Measurements from ENCODE around the gene AQP10.
"Not testable (repeated sequence)": the region's sequence is repeated elsewhere in the genome, so short reads cannot be mapped to it uniquely, and the experiment has no call there.

The AQP10 gene

GRCh38 chr1:154344977-154345837, 24.3 kb downstream of the AQP10 start:
- DNase-seq (ENCODE audit: low read depth in 2 of 2) = peak; percentile 72 to 74

- DNase-seq (ENCODE audit: low read depth in 2 of 2) = no peak
These were observed 25.5 kb downstream of the AQP10 start for GRCh38 chr1:154346276-154346917.

GRCh38 chr1:154347961-154348360, 27.1 kb downstream of the AQP10 start:
- no peak for DNase-seq (ENCODE audit: low read depth in 2 of 2)

GRCh38 chr1:154348429-154349076, 27.7 kb downstream of the AQP10 start:
- DNase-seq (ENCODE audit: low read depth in 2 of 2) = no peak

GRCh38 chr1:154349121-154349520, 28.2 kb downstream of the AQP10 start:
- DNase-seq (ENCODE audit: low read depth in 2 of 2) = no peak

- DNase-seq (ENCODE audit: low read depth in 2 of 2) = no peak
These were observed 29.5 kb downstream of the AQP10 start for GRCh38 chr1:154350383-154350782.

- DNase-seq (ENCODE audit: low read depth in 2 of 2) = no peak
These were observed 30.6 kb downstream of the AQP10 start for GRCh38 chr1:154351363-154352068.

- no peak for DNase-seq (ENCODE audit: low read depth in 2 of 2)
These were observed 31.3 kb downstream of the AQP10 start for GRCh38 chr1:154352245-154352580.

- DNase-seq (ENCODE audit: low read depth in 2 of 2) = no peak
These were observed 31.9 kb downstream of the AQP10 start for GRCh38 chr1:154352581-154353459.

GRCh38 chr1:154353460-154353904, 32.6 kb downstream of the AQP10 start:
- DNase-seq (ENCODE audit: low read depth in 2 of 2) = no peak

- no peak for DNase-seq (ENCODE audit: low read depth in 2 of 2)
These were observed 33.1 kb downstream of the AQP10 start for GRCh38 chr1:154353966-154354365.

GRCh38 chr1:154358519-154358918, 37.6 kb downstream of the AQP10 start:
- no peak for DNase-seq (ENCODE audit: low read depth in 2 of 2)

- DNase-seq (ENCODE audit: low read depth in 2 of 2) = no peak
These were observed 39.4 kb downstream of the AQP10 start for GRCh38 chr1:154360288-154360687.

GRCh38 chr1:154360881-154361280, 40.0 kb downstream of the AQP10 start:
- not testable (repeated sequence) for DNase-seq (ENCODE audit: low read depth in 2 of 2)

- DNase-seq (ENCODE audit: low read depth in 2 of 2) = no peak
These were observed 40.5 kb downstream of the AQP10 start for GRCh38 chr1:154361357-154361756.

- no peak for DNase-seq (ENCODE audit: low read depth in 2 of 2)
These were observed 50.5 kb downstream of the AQP10 start for GRCh38 chr1:154371436-154371835.

GRCh38 chr1:154373777-154374357, 53.0 kb downstream of the AQP10 start:
- peak in 1 of 2 donors; percentile 24 for DNase-seq (ENCODE audit: low read depth in 2 of 2)
